NCI-H526 (cell line): ENCODE data around the gene KRT10.

Experiments used
- DNase-seq, 2 experiments: peaks; one replicate each; lab custom pipeline; 2025; lab: John Stamatoyannopoulos, UW

The KRT10 gene

DNA sequence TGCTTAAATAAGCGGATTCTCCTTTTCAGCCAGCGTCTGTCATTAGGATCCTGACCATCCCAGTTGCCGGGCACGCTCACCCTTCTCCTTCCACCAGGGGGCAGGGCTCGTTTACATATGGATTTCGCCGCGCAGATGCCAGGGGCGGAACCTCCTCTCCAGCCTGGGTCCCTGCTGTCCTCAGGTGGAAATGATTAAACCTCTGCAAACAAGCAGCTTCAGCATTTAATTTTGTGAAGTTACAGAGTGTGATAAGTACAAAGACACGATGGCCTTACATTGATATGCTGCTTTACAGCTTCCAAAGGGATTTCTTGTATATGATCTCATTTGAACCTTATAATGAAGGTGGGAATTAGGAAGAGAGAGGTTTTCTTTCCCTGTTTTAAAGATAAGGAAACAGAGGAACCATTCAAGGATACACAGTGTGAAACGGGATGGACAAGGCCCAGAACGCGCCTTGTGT, 18.8 kb downstream of the KRT10 start:
- peak; percentile 56 to 90 for DNase-seq

DNA sequence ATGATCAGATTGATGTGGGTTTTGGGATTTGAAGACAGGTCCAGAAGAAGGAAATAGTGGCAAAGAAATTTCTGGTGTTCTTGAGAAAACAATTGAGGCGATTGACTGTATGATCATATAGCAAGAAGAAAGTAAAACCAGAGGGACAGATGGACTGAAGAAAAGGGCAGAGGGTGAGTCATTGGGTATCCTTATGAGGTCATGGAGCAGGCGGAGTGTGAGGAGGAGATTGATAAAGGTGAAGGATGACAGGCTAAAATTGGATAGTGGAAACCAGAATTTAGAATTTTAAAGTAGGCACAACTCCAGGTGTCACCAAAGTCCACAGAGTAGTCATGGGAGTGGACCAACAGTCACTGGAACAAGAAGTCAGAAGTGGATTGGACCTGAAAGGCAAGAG, 21.3 kb downstream of the KRT10 start:
- DNase-seq: no peak

DNA sequence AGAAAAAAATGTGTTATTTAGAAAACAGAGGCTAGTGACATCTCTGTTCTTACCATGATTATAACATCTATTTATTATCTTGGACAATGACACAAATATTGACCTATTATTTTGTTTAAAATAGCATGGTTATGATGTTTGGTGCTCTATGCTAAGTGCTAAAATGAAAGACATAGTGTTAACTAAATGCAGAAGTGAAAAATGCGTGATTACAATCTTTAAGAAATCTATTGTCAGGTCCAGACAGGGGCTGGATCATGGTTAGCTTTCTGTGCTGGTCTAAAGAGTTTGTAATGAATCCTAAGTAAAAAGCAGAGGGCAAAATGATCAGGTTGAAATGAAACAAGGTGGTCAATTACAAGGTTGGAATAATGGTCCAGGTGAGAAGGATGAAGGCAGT, 22.0 kb downstream of the KRT10 start:
- no peak for DNase-seq

DNA sequence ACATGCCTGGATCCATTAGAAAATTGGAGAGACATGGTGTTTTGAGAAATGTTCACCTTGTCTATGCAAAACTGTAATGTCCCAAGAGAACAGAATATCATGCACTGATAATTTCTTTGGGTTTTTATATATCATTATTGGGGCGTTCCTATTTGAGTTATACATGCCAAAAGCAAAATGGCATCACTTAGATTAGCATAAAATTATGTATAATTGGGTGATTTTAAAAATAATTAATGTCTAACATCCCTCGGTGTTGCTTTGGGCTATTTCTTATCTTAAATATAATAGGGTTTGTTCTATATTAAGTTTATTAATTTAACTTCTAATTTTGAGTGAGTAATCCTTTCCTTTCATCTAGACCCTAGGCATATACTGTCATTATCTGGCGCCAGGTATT, 22.6 kb downstream of the KRT10 start, which contains the start of gene KRT28:
Gene KRT28, minus strand, starts transcription at position 101 of the 400 bp plus-strand sequence. Its CDS starts 66 bp downstream, at position 35.
- DNase-seq: no peak

DNA sequence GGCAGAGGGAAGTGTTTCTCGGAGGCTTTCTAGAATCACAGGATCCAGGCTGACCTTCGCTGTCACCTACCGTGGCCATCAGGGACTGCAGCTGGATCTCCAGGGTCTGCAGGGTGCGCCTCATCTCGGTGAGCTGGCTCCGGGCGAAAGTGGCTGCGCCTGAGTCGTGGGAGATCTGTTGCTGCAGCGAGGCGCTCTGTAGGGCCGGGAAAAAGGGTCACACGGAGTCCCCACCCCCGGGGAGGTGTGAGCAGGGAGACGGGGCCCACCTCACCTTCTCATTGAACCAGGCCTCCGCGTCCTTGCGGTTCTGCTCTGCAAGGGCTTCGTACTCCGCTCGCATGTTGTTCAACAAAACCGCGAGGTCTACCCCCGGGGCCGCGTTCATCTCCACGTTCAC, 25.6 kb downstream of the KRT10 start:
- DNase-seq: no peak

DNA sequence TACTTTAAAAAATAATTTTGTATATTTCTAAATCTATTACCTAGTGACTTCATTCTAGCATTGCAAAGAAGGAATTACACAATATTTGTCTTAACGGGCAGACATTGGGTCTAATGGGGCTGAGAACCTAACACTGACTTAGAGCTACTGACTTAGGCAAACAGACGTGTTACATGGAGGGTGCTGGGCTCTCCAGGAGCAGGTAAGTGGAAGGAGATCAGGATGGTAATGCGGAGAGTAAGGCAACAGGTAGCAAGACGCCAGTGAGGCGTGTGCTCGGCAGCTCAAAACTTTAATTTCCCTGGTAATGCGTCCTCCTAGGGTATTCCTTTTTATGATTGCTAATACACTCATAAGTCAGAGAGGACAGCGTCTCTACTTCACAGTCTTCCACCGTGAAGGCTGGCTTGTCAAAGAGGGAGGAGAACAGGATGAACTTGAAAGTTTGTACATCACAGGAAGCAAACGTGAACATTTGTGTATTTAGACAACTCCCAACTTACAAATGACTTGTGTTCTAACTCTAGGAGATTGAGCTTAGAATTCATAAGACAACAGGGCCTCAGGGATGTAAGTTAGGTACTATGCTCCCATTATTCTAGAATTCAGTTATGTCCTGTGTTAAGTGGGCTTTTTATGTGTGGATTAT, 27.3 kb downstream of the KRT10 start:
- no peak for DNase-seq

DNA sequence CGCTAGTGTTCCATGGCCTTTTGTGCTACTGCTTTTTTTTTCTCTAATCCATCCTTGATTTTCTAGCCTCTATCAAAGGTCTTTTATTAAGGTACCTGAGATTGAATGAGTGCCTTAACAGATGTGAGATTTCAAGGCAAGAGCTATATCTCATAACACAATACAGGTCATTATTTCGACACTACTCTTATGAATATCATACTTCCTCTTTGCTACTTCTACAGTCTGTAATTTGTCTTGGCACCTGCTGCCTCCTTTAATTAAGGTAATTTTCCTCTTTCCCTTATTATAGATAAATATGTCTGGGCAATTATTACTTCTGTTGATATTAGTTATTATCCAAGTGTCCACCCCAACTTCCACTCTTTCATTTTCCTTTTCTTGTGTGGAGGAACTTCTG, 27.9 kb downstream of the KRT10 start:
- no peak for DNase-seq

DNA sequence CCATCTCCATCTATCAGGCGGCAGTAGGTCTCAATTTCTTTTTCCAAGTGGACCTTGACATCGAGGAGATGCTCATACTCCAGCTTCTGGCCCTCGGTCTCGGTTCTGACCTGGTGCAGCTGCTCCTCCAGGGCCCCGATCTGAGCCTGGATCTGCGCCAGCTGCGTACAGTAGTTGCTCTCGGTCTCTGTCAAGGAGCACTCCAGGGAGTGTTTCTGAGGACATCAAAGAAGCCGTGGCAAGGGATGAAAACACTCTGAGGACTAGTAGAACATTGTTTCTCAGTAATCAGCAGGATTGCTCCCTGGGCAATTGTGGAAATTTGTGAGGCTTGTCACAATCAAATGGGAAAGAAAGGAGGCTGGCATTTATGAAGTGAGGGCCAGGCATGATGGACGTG, 28.6 kb downstream of the KRT10 start:
- no peak for DNase-seq

DNA sequence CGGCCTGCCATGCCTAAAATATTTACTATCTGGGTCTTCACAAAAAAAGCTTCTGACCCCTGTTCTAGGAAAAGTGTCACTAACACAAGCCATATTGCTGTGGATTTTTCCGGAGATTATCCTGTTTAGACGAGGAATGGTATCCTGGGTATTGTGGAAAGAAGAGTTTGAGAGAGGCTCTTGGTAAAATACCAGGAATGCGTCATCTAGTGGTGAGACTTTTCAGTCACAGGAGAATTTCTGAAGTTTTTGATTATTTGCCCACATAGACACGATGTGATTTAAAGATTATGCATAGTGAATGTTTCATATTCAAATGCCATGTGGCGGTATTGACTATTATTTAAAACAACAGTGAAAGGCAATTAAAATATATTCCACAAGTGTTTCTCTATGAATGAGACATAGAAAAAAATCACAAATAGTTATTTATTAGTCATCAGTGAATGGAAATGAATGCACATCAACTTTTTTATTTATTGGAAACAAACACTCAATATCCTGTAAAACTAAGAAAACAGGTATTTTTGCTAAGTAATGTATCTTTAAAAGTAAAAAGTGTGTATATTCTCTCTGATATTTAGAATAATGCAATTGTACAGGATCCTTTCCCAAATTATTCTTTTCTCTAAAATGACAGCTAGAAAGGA, 30.5 kb downstream of the KRT10 start:
- peak; percentile 15 to 64 for DNase-seq

DNA sequence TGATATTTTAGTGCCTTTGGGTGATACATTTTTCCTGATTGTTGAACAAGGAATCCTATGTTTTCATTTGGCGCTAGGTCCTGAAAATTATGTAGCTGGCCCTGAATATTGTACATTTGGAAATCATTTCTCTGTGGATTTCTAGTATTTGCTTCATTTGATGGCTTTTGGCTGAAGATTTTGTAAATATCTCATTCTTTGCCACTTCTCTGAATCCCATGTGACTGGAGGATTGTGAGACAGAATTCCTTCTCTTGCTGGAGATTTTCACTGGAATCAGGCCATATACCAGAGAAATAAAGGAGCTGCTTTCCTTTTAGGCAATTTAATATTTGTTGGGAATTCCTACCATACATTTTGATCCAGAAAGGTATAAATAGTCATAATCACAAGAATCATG, 31.3 kb downstream of the KRT10 start:
- no peak for DNase-seq

DNA sequence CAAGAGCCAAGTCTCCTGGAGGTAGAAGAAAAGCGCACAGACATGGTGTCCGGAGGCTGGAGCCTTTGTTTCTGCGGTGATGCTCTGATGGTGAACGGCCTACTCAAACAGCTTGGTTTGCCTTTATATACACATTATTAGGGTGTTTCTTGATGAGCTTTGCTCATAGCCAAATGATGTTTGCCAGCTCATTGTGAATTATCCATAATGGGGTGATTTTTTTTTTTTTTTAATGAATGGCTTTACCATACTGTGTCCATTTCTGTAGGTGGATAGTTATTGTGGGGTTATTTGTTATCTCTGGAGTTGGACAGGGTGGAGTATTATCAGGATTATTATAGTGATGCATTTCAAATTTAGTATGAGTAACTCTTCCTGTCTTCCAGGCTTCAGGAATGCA, 40.0 kb downstream of the KRT10 start, which contains the start of gene KRT27:
Gene KRT27, minus strand, starts transcription at position 101 of the 400 bp plus-strand sequence. Its CDS starts 57 bp downstream, at position 44.
- no peak for DNase-seq

DNA sequence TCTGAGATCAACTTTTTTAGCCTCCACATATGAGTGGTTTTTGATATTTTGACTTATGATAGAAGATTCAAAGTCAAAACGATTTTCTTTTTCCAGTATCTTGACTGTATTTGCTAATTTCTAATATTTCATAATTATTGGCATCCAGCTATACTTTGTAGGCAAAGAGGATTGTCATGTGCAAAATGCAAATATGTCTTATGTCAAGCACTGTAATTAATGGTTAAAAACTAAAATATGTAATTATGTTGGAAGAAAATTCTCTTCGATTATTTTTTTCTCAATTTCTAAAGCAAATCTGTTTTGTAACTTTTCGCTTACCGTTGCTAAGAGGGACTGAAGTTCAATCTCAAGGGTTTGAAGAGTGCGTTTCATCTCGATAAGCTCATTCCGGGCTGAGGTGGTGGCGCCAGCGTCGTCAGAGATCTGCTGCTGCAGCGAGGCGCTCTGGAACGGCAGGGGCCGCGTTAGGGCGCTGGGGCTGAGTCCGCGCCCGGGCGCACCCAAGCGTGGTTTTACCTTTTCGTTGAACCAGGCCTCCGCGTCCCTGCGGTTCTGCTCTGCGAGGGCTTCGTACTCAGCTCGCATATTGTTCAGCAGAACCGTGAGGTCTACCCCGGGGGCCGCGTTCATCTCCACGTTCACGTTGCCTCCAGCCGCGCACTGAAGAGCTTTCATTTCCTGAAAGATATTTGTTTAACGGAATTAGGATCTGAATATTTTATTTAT, 43.1 kb downstream of the KRT10 start:
- peak in 1 of 2 experiments; percentile 47 for DNase-seq

DNA sequence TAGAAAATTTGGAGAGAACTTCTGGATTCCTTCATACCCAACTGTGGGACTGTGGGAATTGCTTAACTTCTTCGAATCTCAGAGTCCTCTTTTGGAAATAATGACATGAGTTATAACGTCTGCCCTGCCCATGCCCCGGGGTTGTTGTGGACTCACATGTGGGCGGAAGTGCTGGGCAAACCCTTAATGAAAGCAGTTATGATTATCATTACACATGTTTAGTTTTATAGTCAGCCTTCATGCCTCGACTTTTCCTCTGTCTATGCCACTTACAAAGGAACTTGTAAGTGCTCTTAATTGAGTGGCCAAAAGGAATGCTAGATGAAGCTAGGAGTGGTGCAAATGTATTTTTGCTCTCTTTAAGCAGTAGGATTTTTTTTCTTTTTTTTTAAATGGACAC, 44.0 kb downstream of the KRT10 start:
- no peak for DNase-seq

DNA sequence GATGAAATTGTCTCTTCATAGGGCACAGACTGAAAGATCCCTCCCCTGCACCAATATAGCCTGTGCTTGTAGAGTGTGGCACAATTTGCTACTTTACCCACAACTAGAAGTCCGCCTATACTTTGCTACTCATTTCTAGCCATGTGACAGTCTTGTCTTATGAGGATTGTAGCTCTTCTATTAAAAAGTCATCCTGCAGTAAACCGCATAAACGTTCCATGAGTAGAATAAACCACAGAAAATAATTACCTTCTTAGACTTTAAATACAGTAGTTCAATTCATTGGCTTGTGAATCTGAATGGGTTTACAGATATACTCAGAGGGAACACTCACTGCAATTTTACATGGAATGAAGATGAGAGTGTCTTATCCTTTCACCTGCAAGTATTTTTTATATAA, 44.4 kb downstream of the KRT10 start:
- no peak for DNase-seq

DNA sequence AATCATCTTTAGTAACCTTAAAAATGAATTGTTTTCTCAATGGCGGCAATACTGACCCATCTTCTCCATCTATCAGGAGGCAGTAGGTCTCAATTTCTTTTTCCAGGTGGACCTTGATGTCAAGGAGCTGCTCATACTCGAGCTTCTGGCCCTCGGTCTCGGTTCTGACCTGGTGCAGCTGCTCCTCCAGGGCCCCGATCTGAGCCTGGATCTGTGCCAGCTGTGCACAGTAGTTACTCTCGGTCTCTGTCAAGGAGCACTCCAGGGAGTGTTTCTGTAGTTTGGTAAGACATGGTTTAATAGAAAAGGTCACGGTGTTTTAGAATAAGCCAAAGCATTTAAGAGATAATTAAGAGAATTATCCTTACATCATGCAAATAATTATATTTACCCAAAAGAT, 45.0 kb downstream of the KRT10 start:
- DNase-seq: no peak

DNA sequence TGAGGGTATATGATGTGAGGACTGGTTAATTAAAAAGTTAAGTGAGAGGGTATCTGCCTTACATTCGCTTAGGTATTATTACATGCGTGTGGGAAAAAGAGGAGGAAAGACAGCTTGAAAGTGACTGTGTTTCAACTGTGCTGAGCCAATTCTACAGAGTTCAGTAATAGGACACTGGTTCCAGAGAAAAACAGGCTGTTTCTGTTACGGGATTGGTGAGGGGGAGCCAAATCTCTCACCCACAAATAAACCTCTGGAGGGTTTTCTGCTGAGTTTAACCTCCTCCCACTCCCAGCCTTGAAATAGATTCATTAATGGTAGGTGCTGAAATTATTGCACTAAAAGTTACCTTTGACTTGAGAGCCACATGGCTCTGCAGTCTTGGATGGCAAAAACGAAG, 46.5 kb downstream of the KRT10 start:
- no peak for DNase-seq

DNA sequence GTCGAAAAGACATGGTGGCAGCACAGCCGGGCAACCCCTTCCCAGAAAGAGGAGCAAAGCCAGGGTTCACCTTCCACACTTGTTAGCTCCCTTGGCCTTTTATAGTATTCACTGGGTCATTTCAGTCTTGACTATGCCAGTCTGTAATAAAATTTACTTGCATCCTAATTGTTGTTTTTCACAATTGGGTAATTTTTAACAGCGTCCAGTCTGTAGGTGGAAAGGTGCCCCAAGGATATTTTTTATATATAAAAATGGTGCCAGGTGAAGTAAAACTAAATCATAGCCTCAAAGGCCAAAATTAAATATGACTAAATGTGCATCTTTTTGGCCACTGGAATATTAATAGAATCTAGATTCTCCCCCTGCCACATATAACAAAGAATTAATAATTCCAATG, 50.3 kb downstream of the KRT10 start, which contains the start of gene KRT26:
Gene KRT26, minus strand, starts transcription at position 101 of the 400 bp plus-strand sequence. Its CDS starts 88 bp downstream, at position 13.
- no peak for DNase-seq
